ENCODE data around the gene PRR33. TPM values are rescaled to one million over a fixed set of nuclear protein-coding genes. Genes with fewer than 3 reads are reported as not detected.

Gene PRR33
- total RNA-seq, 1 donor from 2014 or later = 0.20 TPM

Small RNAs within 50 kb of the gene (small RNA-seq; reads per million reads assigned to genes)
- gene AC051649.1 (ENCODE audit: low replicate concordance) (not detected), gene MIR4298 (ENCODE audit: low replicate concordance) (not detected)

Other genes with a start within 250 kb of the PRR33 start
- gene KRTAP5-6, start 194.7 kb downstream of the PRR33 start, total RNA-seq = not detected
- 0.99 TPM for gene IFITM10, start 141.3 kb downstream of the PRR33 start, total RNA-seq
- 118 TPM for gene CTSD, start 128.0 kb downstream of the PRR33 start, total RNA-seq
- 6.7 TPM for gene SYT8, start 56.9 kb downstream of the PRR33 start, total RNA-seq
- gene TNNI2, start 52.9 kb downstream of the PRR33 start, total RNA-seq = 322 TPM
- 18.5 TPM for gene LSP1, start 38.8 kb downstream of the PRR33 start, total RNA-seq
- 428 TPM for gene TNNT3, start 27.8 kb upstream of the PRR33 start, total RNA-seq
- 20.5 TPM for gene MRPL23, start 55.4 kb upstream of the PRR33 start, total RNA-seq
- gene H19, start 105.9 kb upstream of the PRR33 start, total RNA-seq = 7,961 TPM
- 467 TPM for gene IGF2, start 247.5 kb upstream of the PRR33 start, total RNA-seq